ENCODE measurements around the gene TCP1. TPM values are rescaled to one million over a fixed set of nuclear protein-coding genes. Genes with fewer than 3 reads are reported as not detected.

The TCP1 gene
- total RNA-seq, 3 donors from 2014 or later: 139 to 205 (median 170) TPM

GRCh38 chr6:159790956-159791598 is 1.7 kb upstream of the TCP1 start:
- peak in 2 of 3 donors; percentile 42 to 58 for DNase-seq
- Histone ChIP-seq H3K4me1 (ENCODE audit: low read depth) (peaks cover 33% of the 10 kb centered on the region), H3K9me3 (no peaks in the 10 kb centered on the region), H3K4me3 (peak overlapping the region; percentile 99), H3K36me3 (ENCODE audit: low read depth) (peaks cover 4% of the 10 kb centered on the region)
- no peak for ATAC-seq
- intact Hi-C loops (cut with DNase I, micrococcal nuclease): no loop called here
- no peak for TF ChIP-seq CTCF (IDR thresholded peaks at IDR 0.05)

GRCh38 chr6:159790149-159790955 is 950 bp upstream of the TCP1 start, which contains the start of gene MRPL18:
TSS of gene MRPL18 (plus strand) at chr6:159790467. CDS start at chr6:159790588, 121 bp downstream.
- ATAC-seq: peak; percentile 87
- peaks cover 4% of the 10 kb centered on the region for H3K36me3 ChIP-seq (ENCODE audit: low read depth)
- H3K4me1 ChIP-seq (ENCODE audit: low read depth): peaks cover 33% of the 10 kb centered on the region
- no peaks in the 10 kb centered on the region for H3K9me3 ChIP-seq
- DNase-seq: peak; percentile 90 to 97 (median 91)
- intact Hi-C loops (cut with DNase I, micrococcal nuclease): no loop called here
- no peak for TF ChIP-seq CTCF (IDR thresholded peaks at IDR 0.05)
- peak within 1 kb of the TSS; percentile 99 for H3K4me3 ChIP-seq

- no peak for TF ChIP-seq CTCF (IDR thresholded peaks at IDR 0.05)
- peaks cover 4% of the 10 kb centered on the region for H3K36me3 ChIP-seq (ENCODE audit: low read depth)
- peak overlapping the region; percentile 99 for H3K4me3 ChIP-seq
- intact Hi-C loops (cut with DNase I, micrococcal nuclease): loop anchor here in 1 of 2 donors (5.0 to 10.0 kb wide), 2 partner anchors 54 to 97 kb away; partner anchors contain the start of gene SOD2
- peak; percentile 72 to 78 (median 75) for DNase-seq
- peaks cover 30% of the 10 kb centered on the region for H3K4me1 ChIP-seq (ENCODE audit: low read depth)
- no peaks in the 10 kb centered on the region for H3K9me3 ChIP-seq
- ATAC-seq: peak; percentile 32
These were observed 537 bp downstream of the TCP1 start for GRCh38 chr6:159788753-159789376.

- DNase-seq: peak in 2 of 3 donors; percentile 35 to 53
- TF ChIP-seq CTCF (IDR thresholded peaks at IDR 0.05): no peak
- no peak for ATAC-seq
- H3K9me3 ChIP-seq: no peaks in the 10 kb centered on the region
- intact Hi-C loops (cut with DNase I, micrococcal nuclease): loop anchor here in 1 of 2 donors (5.0 to 10.0 kb wide), 2 partner anchors 53 to 96 kb away; partner anchors contain the start of gene SOD2
- H3K4me1 ChIP-seq (ENCODE audit: low read depth): peaks cover 30% of the 10 kb centered on the region
- peak overlapping the region; percentile 99 for H3K4me3 ChIP-seq
- peaks cover 4% of the 10 kb centered on the region for H3K36me3 ChIP-seq (ENCODE audit: low read depth)
These were observed 1.1 kb downstream of the TCP1 start for GRCh38 chr6:159788276-159788675.

GRCh38 chr6:159778542-159779103 is 10.8 kb downstream of the TCP1 start:
- H3K36me3 ChIP-seq (ENCODE audit: low read depth): peaks cover 15% of the 10 kb centered on the region
- intact Hi-C loops (cut with DNase I, micrococcal nuclease): no loop called here
- H3K9me3 ChIP-seq: no peaks in the 10 kb centered on the region
- ATAC-seq: peak; percentile 8
- no peak for TF ChIP-seq CTCF (IDR thresholded peaks at IDR 0.05)
- H3K4me3 ChIP-seq: no peak overlapping the region
- no peak for DNase-seq
- H3K4me1 ChIP-seq (ENCODE audit: low read depth): peaks cover 5% of the 10 kb centered on the region
